ENCODE data around the gene RDH5. TPM values are rescaled to one million over a fixed set of nuclear protein-coding genes. Genes with fewer than 3 reads are reported as not detected.
"Not testable (repeated sequence)": the region's sequence is repeated elsewhere in the genome, so short reads cannot be mapped to it uniquely, and the experiment has no call there.

Gene RDH5
- total RNA-seq, 4 donors from 2014 or later, result 18.0 to 57.0 (median 31.9) TPM

DNA sequence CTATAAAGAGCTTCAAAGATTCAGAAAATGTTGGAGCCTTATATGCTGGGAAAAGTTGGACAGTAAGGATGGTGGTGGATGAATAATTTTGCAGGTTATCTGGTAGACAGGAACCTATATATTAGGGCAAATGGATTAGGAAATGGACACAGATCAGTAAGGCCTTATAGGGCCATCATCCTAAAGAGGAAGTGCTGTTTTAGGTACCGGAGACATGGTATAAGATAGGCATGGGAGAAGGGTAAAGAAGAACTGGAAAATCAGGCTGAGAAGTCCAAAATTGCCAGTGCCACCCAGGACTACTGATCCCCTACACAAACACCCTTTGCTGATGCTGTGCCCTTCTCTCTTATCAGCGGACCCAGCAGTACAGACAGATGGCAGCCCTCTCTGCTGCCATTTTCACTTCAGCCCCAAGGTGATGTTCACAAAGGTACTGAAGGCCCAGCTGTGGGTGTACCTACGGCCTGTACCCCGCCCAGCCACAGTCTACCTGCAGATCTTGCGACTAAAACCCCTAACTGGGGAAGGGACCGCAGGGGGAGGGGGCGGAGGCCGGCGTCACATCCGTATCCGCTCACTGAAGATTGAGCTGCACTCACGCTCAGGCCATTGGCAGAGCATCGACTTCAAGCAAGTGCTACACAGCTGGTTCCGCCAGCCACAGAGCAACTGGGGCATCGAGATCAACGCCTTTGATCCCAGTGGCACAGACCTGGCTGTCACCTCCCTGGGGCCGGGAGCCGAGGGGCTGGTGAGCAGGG, 28.2 kb downstream of the RDH5 start:
- H3K27ac ChIP-seq, result no peak overlapping the region
- H3K4me3 ChIP-seq, result no peak overlapping the region
- H3K36me3 ChIP-seq, result peaks cover 2 to 47% of the 10 kb centered on the region in 2 donors
- WGBS, 2 donors (ENCODE audit: low coverage in 1 of 2), result 96 to 100% methylated on average over 2 of the region's 18 CpGs
- no peak for ATAC-seq
- TF ChIP-seq POLR2A (IDR thresholded peaks at IDR 0.05) (no peak), EP300 (IDR thresholded peaks at IDR 0.05) (no peak), POLR2AphosphoS5 (IDR thresholded peaks at IDR 0.05) (no peak)
- TF ChIP-seq, protein P1, sequence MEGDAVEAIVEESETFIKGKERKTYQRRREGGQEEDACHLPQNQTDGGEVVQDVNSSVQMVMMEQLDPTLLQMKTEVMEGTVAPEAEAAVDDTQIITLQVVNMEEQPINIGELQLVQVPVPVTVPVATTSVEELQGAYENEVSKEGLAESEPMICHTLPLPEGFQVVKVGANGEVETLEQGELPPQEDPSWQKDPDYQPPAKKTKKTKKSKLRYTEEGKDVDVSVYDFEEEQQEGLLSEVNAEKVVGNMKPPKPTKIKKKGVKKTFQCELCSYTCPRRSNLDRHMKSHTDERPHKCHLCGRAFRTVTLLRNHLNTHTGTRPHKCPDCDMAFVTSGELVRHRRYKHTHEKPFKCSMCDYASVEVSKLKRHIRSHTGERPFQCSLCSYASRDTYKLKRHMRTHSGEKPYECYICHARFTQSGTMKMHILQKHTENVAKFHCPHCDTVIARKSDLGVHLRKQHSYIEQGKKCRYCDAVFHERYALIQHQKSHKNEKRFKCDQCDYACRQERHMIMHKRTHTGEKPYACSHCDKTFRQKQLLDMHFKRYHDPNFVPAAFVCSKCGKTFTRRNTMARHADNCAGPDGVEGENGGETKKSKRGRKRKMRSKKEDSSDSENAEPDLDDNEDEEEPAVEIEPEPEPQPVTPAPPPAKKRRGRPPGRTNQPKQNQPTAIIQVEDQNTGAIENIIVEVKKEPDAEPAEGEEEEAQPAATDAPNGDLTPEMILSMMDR (IDR thresholded peaks at IDR 0.05), result no peak
- H3K9me3 ChIP-seq, result no peaks in the 10 kb centered on the region
- H3K4me1 ChIP-seq, result peaks cover 0 to 47% (median 25%) of the 10 kb centered on the region in 3 donors
- H3K27me3 ChIP-seq, result no peaks in the 10 kb centered on the region

DNA sequence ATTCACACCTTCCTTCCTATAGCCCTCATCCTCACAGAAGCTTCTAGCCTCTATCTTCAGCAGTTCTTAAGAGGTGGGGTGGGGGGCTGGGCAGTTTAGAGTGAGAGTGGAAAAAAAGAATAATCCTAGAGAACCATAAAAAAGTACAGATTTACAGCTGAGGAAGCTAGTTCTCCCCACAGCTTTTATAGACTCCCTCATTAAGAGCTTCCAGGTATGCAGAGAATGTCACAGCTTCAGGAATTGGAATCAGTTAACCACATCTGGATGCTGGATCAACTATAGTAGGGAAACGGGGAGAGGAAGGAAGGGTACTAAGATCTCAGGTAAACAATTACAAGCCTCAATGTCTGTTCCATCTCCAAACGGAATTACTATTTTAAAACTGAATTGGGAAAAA, 35.1 kb downstream of the RDH5 start:
- Histone ChIP-seq H3K4me1 (no peaks in the 10 kb centered on the region), H3K27me3 (no peaks in the 10 kb centered on the region), H3K4me3 (no peak overlapping the region), H3K36me3 (peaks cover 2 to 98% of the 10 kb centered on the region in 2 donors), H3K9me3 (no peaks in the 10 kb centered on the region), H3K27ac (no peak overlapping the region)
- TF ChIP-seq, protein P1 (IDR thresholded peaks at IDR 0.05), result no peak
- TF ChIP-seq POLR2A (IDR thresholded peaks at IDR 0.05) (no peak), POLR2AphosphoS5 (IDR thresholded peaks at IDR 0.05) (no peak), EP300 (IDR thresholded peaks at IDR 0.05) (no peak)
- 30 to 43% methylated on average over 2 of the region's 2 CpGs for WGBS, 2 donors (ENCODE audit: low coverage in 1 of 2)
- no peak for ATAC-seq

DNA sequence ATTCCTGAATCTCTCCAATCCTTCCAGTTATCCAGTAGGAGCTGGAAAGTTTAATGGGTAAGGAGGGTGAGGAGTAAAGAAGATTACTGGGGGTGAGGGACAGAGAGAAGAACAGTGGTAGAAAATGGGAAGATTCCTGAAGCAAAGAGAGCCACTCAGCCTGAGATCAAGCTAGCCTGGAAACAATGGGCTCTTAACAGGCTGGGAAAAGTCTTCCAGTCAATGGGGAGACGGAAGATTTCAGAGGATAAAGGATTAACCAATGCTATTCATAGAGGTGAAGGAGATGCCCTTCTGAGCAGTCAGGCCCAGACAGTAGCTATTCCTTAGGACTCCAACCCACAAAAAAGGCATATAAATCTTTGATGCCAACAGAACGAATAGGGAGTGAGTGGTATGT, 37.5 kb downstream of the RDH5 start:
- Histone ChIP-seq H3K36me3 (peaks cover 0 to 96% of the 10 kb centered on the region in 2 donors), H3K27ac (no peak overlapping the region), H3K4me1 (no peaks in the 10 kb centered on the region), H3K4me3 (no peak overlapping the region), H3K9me3 (no peaks in the 10 kb centered on the region), H3K27me3 (no peaks in the 10 kb centered on the region)
- 80 to 85% methylated on average over 2 of the region's 2 CpGs for WGBS, 2 donors (ENCODE audit: low coverage in 1 of 2)
- no peak for ATAC-seq
- no peak for TF ChIP-seq EP300 (IDR thresholded peaks at IDR 0.05)
- TF ChIP-seq, protein P1 (IDR thresholded peaks at IDR 0.05), result no peak

DNA sequence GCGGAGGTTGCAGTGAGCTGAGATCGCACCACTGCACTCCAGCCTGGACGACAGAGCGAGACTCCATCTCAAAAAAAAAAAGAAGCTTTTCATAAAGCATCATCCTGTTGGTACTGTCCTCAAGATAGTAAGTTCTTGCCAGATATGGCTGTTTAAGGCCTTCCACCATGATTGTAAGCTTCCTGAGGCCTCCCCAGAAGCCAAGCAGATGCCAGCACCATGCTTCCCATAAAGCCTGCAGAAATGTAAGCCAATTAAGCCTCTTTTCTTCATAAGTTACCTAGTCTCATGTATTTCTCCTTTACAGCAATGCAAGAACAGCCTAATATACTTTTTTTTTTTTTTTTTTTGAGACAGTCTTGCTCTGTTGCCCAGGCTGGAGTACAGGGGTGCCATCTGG, 38.4 kb downstream of the RDH5 start:
- not testable (repeated sequence) for ATAC-seq, H3K27me3 ChIP-seq, H3K4me3 ChIP-seq, H3K9me3 ChIP-seq, H3K27ac ChIP-seq, H3K4me1 ChIP-seq
- peaks cover 0 to 96% of the 10 kb centered on the region in 2 donors for H3K36me3 ChIP-seq
- WGBS, 2 donors (ENCODE audit: low coverage in 1 of 2), result 80 to 95% methylated on average over 1 to 3 of the region's 4 CpGs

DNA sequence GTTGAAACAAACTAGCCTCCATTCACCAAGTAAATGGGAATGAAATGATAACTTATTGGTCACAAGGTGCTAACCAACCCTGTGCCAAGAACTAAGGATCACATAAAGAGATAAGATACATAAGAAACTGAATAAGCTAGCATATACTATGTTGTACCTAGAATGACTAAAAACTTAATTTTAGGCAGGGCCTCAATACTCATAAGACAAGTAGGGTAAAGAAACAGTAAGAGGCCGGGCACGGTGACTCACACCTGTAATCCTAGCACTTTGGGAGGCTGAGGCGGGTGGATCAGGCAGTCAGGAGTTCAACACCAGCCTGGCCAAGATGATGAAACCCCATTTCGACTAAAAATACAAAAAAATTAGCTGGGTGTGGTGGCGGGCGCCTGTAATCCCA, 40.5 kb downstream of the RDH5 start:
- Histone ChIP-seq H3K4me3 (no peak overlapping the region), H3K9me3 (no peaks in the 10 kb centered on the region), H3K4me1 (no peaks in the 10 kb centered on the region), H3K27me3 (no peaks in the 10 kb centered on the region), H3K36me3 (peaks cover 0 to 81% of the 10 kb centered on the region in 2 donors), H3K27ac (no peak overlapping the region)
- 87 to 100% methylated on average over 3 of the region's 6 CpGs for WGBS, 2 donors (ENCODE audit: low coverage in 1 of 2)
- no peak for ATAC-seq
- TF ChIP-seq POLR2A (IDR thresholded peaks at IDR 0.05) (no peak), EP300 (IDR thresholded peaks at IDR 0.05) (no peak), POLR2AphosphoS5 (IDR thresholded peaks at IDR 0.05) (no peak)
- TF ChIP-seq, protein P1 (IDR thresholded peaks at IDR 0.05), result no peak
